22Rv1 (cell line): ENCODE measurements around the gene SLC30A1.

Experiments
- CTCF ChIP-seq: fragments of 450-650 bp; IDR thresholded peaks from 2 replicates; pipeline ENCODE4 v1.5.1; 2017; ENCODE audit warnings: mild to moderate bottlenecking
- ZFX ChIP-seq: fragments of 450-650 bp; IDR thresholded peaks from 2 replicates; pipeline ENCODE4 v1.6.1; 2017; ENCODE audit warnings: antibody characterized with exemption, borderline replicate concordance

- no peak for TF ChIP-seq CTCF
- TF ChIP-seq ZFX: no peak
Measured at GRCh38 chr1:211527888-211528287, 51.1 kb downstream of the SLC30A1 start.
